ENCODE results near the gene ZNF827.

DNA sequence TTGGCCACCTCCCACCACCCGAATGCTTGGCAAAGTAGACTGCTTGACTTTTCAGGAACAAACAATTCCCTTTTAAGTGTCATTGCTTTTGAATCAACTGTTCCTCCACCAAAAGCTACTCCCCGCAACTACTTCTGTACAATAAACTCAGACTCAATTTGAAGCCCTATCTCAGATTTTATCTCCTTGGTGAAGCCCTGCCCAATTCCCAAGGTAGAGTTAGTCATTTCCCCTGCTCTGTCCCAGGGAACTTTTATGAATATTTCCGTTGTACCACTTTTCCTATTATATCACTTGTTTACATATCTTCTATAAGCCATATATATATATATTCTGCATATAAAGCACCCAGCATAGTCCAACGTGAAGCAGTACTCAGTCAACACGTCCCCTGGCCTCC, 155.9 kb downstream of the ZNF827 start:
- TF ChIP-seq, protein P1, sequence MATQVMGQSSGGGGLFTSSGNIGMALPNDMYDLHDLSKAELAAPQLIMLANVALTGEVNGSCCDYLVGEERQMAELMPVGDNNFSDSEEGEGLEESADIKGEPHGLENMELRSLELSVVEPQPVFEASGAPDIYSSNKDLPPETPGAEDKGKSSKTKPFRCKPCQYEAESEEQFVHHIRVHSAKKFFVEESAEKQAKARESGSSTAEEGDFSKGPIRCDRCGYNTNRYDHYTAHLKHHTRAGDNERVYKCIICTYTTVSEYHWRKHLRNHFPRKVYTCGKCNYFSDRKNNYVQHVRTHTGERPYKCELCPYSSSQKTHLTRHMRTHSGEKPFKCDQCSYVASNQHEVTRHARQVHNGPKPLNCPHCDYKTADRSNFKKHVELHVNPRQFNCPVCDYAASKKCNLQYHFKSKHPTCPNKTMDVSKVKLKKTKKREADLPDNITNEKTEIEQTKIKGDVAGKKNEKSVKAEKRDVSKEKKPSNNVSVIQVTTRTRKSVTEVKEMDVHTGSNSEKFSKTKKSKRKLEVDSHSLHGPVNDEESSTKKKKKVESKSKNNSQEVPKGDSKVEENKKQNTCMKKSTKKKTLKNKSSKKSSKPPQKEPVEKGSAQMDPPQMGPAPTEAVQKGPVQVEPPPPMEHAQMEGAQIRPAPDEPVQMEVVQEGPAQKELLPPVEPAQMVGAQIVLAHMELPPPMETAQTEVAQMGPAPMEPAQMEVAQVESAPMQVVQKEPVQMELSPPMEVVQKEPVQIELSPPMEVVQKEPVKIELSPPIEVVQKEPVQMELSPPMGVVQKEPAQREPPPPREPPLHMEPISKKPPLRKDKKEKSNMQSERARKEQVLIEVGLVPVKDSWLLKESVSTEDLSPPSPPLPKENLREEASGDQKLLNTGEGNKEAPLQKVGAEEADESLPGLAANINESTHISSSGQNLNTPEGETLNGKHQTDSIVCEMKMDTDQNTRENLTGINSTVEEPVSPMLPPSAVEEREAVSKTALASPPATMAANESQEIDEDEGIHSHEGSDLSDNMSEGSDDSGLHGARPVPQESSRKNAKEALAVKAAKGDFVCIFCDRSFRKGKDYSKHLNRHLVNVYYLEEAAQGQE (IDR thresholded peaks at IDR 0.05; ENCODE audit: low read depth): no peak
- TF ChIP-seq CEBPB (IDR thresholded peaks at IDR 0.05) (no peak), NFIC (IDR thresholded peaks at IDR 0.05) (no peak), FOXM1 (IDR thresholded peaks at IDR 0.05; ENCODE audit: borderline replicate concordance, low read depth) (no peak), CREB1 (IDR thresholded peaks at IDR 0.05; ENCODE audit: low read depth) (no peak), RAD21 (IDR thresholded peaks at IDR 0.05; ENCODE audit: low read depth) (no peak)
